T-cell (primary cell): ENCODE data around the gene RCHY1. TPM values are rescaled to one million over a fixed set of nuclear protein-coding genes. Genes with fewer than 3 reads are reported as not detected.

ENCODE experiments used
- ATAC-seq, 4 experiments: fragments of 200-7000 bp in 3 of 4; fragments of 150-1000 bp in 1 of 4; cut with Tn5 transposase; replicated peaks in 1 of 4; 1 replicate in 3 of 4; 2 replicates in 1 of 4; pipeline ENCODE4 v1.10.0; 2021; ENCODE audit warnings: moderate library complexity in 3 of 4, mild to moderate bottlenecking in 2 of 4, moderate number of reproducible peaks in 1 of 4
- CTCF ChIA-PET, 2 donors: fragments of 300-600 bp; sonication (Branson Sonifier 250); formaldehyde crosslinking; loops; one replicate each; lab custom pipeline; 2022; ENCODE audit warnings: antibody characterized with exemption in 2 of 2; lab: Charles Lee
- POLR2A ChIA-PET, 2 donors: fragments of 300-600 bp; sonication (Branson Sonifier 250); formaldehyde crosslinking; loops; one replicate each; lab custom pipeline; 2022; ENCODE audit warnings: antibody characterized with exemption in 2 of 2; lab: Charles Lee
- DNase-seq, 35 experiments: peaks; one replicate each; pipeline versions ENCODE4 v3.0.0 to v3.0.0-alpha.2; 2013 to 2023
- H3K27ac ChIP-seq: one replicate; pipeline ENCODE4 v1.5.1; 2013; ENCODE audit warnings: low read length
- H3K27me3 ChIP-seq, 2 experiments: replicated peaks in 1 of 2; 1 replicate in 1 of 2; 2 replicates in 1 of 2; pipeline versions ENCODE4 v1.6.1 to v1.7.0; 2013; ENCODE audit warnings: low read length in 1 of 2, mixed read lengths in 1 of 2; ENCODE audit not compliant: control insufficient read depth in 2 of 2, insufficient read depth in 2 of 2; ENCODE audit errors: extremely low read depth in 1 of 2
- H3K36me3 ChIP-seq, 2 donors: 1 replicate in 1 of 2; 2 replicates in 1 of 2; pipeline versions ENCODE4 v1.6.1 to v1.7.0; 2013; ENCODE audit warnings: low read length in 1 of 2; ENCODE audit not compliant: control insufficient read depth in 2 of 2, insufficient read depth in 1 of 2; ENCODE audit errors: extremely low read depth in 1 of 2
- H3K4me1 ChIP-seq, 2 experiments: 1 replicate in 1 of 2; 2 replicates in 1 of 2; pipeline versions ENCODE4 v1.6.1 to v1.7.0; 2013; ENCODE audit warnings: low read length in 2 of 2, mixed read lengths in 1 of 2; ENCODE audit not compliant: insufficient read depth in 2 of 2, control insufficient read depth in 1 of 2; ENCODE audit errors: extremely low read depth in 1 of 2
- H3K4me3 ChIP-seq, 2 donors: 1 replicate in 1 of 2; 2 replicates in 1 of 2; pipeline versions ENCODE4 v1.5.1 to v1.7.0; 2013; ENCODE audit warnings: mild to moderate bottlenecking in 2 of 2, low read length in 1 of 2, moderate library complexity in 1 of 2; ENCODE audit not compliant: control insufficient read depth in 1 of 2; ENCODE audit errors: extremely low read depth in 1 of 2
- H3K9me3 ChIP-seq: 2 replicates; pipeline ENCODE4 v1.7.0; 2013
- H3K27ac Mint-ChIP-seq, 2 donors: one replicate each; pipeline ENCODE4 v1.8.0; 2020 to 2021; ENCODE audit warnings: mild to moderate bottlenecking in 2 of 2, mixed read lengths in 2 of 2
- H3K27me3 Mint-ChIP-seq, 2 donors: one replicate each; pipeline ENCODE4 v1.8.0; 2021 to 2022; ENCODE audit warnings: mixed read lengths in 2 of 2
- H3K36me3 Mint-ChIP-seq: one replicate; pipeline ENCODE4 v1.8.0; 2021; ENCODE audit warnings: mixed read lengths
- H3K4me1 Mint-ChIP-seq, 3 donors: one replicate each; pipeline ENCODE4 v1.8.0; 2020 to 2022; ENCODE audit warnings: mixed read lengths in 3 of 3, mild to moderate bottlenecking in 1 of 3
- H3K4me3 Mint-ChIP-seq, 3 donors: one replicate each; pipeline ENCODE4 v1.8.0; 2020 to 2022; ENCODE audit warnings: mild to moderate bottlenecking in 3 of 3, mixed read lengths in 3 of 3, moderate library complexity in 3 of 3
- H3K9me3 Mint-ChIP-seq, 3 donors: one replicate each; pipeline ENCODE4 v1.8.0; 2020 to 2022; ENCODE audit warnings: mixed read lengths in 3 of 3
- WGBS: methylation state at CpG from one replicate; pipeline ENCODE4 v1.1.5; 2013; ENCODE audit warnings: missing lambda C conversion rate; ENCODE audit not compliant: insufficient coverage; 5-methylcytosine and 5-hydroxymethylcytosine counted together
- total RNA-seq, 35 experiments: library from RNA in 6 of 35; stranded (reverse) in 6 of 35; fragments of 120-200 nt in 1 of 35; gene quantifications; one replicate each; pipeline versions ENCODE4 v1.2.1 to v1.2.4 and lab custom pipeline; 2013 to 2026

Gene RCHY1
- total RNA-seq, 5 donors from 2014 or later (not counting 1 experiment from before 2014, with no cell fraction given), result 28.3 to 33.8 (median 30.3) TPM

DNA sequence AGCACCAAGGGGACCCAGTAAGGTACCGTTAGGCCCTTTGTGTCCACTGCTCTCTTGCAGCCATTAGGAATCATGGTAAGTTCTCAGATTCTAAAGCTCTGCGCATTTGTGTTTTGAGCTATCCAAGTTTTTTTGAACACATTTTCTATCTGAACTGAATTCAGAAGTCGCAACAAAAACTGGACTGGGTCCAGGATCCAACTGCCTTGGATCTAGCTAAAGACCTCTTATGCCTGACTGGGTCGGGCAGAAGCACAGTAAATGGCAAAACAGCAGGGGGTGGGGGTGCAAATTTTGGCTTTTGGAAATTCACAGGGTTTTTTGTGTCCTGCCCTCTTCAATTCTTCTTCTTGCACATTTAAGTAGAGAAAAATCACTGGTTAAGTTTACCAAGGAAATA is 30.0 kb downstream of the RCHY1 start:
- 79% methylated on average over 3 of the region's 4 CpGs for WGBS
- Mint-ChIP-seq H3K27me3 (no peaks in the 10 kb centered on the region), H3K9me3 (no peaks in the 10 kb centered on the region), H3K4me1 (no peaks in the 10 kb centered on the region), H3K36me3 (peaks cover 52% of the 10 kb centered on the region), H3K27ac (no peak overlapping the region), H3K4me3 (no peak overlapping the region)
- no peaks in the 10 kb centered on the region for H3K9me3 ChIP-seq
- H3K4me1 ChIP-seq, result no peaks in the 10 kb centered on the region
- DNase-seq (no peak), ATAC-seq (no peak)
- POLR2A ChIA-PET, result interaction anchor here (0.6 to 0.7 kb wide), 3 partner anchors 8 to 322 kb away, joined by 3 to 6 read pairs (median 4); no protein-coding TSS in a partner anchor
- no peaks in the 10 kb centered on the region for H3K27me3 ChIP-seq
- peaks cover 0 to 67% of the 10 kb centered on the region in 2 donors for H3K36me3 ChIP-seq
- CTCF ChIA-PET, result interaction anchor here in 1 of 2 donors (0.7 kb wide), 1 partner anchor 87 kb away, joined by 3 read pairs; no protein-coding TSS in a partner anchor
- no peak overlapping the region for H3K27ac ChIP-seq
- H3K4me3 ChIP-seq, result no peak overlapping the region

DNA sequence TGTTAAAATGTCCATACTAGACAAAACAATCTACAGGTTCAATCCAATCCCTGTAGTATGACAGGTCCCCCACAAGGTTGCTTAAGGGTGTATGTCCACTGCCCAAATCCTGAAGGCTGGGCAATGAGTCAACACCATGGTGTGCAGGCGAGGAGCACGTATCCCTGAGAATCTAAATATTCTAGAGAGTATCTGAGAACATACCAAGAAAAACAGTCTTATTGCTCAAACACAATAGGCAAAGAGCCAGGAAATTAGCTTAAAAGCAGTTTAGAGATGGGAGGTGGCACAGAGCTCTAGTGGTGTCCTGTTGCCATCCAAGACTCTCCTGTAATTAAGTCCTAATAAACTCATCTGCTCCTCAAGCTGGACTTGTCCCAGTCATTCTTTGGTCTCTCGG is 37.0 kb downstream of the RCHY1 start:
- POLR2A ChIA-PET, result no interaction called here
- no peaks in the 10 kb centered on the region for H3K9me3 ChIP-seq
- Mint-ChIP-seq H3K9me3 (peaks cover 2 to 8% (median 8%) of the 10 kb centered on the region in 3 donors), H3K4me1 (peaks cover 0 to 2% (median 0%) of the 10 kb centered on the region in 3 donors), H3K27ac (no peak overlapping the region), H3K36me3 (peaks cover 88% of the 10 kb centered on the region), H3K27me3 (no peaks in the 10 kb centered on the region), H3K4me3 (no peak overlapping the region)
- no peak overlapping the region for H3K27ac ChIP-seq
- ATAC-seq, result no peak
- no peaks in the 10 kb centered on the region for H3K27me3 ChIP-seq
- no peak for DNase-seq
- CTCF ChIA-PET, result no interaction called here
- WGBS, result 90% methylated on average over 2 of the region's 3 CpGs
- H3K4me3 ChIP-seq, result no peak overlapping the region
- H3K4me1 ChIP-seq, result no peaks in the 10 kb centered on the region
- peaks cover 0 to 35% of the 10 kb centered on the region in 2 donors for H3K36me3 ChIP-seq

DNA sequence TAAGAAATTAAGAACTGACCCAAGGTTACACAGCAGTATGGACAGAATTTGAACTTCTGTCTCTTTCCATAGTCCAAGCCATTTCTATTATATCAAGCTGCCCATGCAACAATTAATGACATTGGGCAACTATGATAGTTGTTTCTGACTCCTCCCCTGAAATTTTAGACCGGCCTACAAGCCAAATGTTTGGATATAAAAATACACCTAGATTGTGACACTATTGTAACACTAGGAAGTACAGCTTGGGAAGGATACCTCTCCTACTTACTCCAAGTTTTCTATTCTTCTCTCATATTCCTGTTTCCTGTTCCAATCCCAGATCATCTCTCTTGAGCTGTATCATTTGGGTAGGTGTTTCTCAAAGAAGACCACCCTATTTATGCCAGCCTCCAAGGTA is 43.5 kb downstream of the RCHY1 start:
- Mint-ChIP-seq H3K27me3 (no peaks in the 10 kb centered on the region), H3K9me3 (peaks cover 0 to under 1% (median 0%) of the 10 kb centered on the region in 3 donors), H3K27ac (no peak overlapping the region), H3K4me3 (no peak overlapping the region), H3K36me3 (peaks cover 35% of the 10 kb centered on the region), H3K4me1 (no peaks in the 10 kb centered on the region)
- H3K27ac ChIP-seq, result no peak overlapping the region
- H3K4me3 ChIP-seq, result no peak overlapping the region
- no peaks in the 10 kb centered on the region for H3K36me3 ChIP-seq
- no CpG with 5 or more reads among the region's 1 CpG for WGBS
- H3K4me1 ChIP-seq, result no peaks in the 10 kb centered on the region
- CTCF ChIA-PET, result no interaction called here
- ATAC-seq, result no peak
- POLR2A ChIA-PET, result no interaction called here
- H3K9me3 ChIP-seq, result no peaks in the 10 kb centered on the region
- no peaks in the 10 kb centered on the region for H3K27me3 ChIP-seq
- DNase-seq, result no peak

DNA sequence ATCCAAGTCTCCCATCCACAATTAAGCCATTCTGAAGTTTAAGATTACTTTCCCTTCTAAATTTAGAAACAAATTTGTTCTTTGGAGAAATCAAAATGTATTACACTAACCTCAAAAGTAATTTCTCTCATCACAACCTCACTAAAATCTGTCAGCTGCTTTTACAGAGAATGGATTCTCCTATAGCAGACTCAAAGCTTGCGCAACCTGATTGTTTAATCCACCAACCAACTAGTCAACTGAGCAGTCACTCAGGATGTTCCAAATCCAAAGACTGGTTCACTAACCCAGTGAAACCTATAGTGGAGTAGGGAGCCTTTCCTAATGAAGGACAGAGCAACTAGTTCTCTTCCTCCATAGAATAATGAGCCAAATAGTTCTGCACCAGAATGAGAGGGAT is 44.3 kb downstream of the RCHY1 start:
- DNase-seq (no peak), ATAC-seq (no peak)
- no peaks in the 10 kb centered on the region for H3K27me3 Mint-ChIP-seq
- Histone ChIP-seq H3K27me3 (no peaks in the 10 kb centered on the region), H3K4me3 (no peak overlapping the region), H3K36me3 (no peaks in the 10 kb centered on the region), H3K9me3 (no peaks in the 10 kb centered on the region), H3K27ac (no peak overlapping the region), H3K4me1 (no peaks in the 10 kb centered on the region)
- CTCF ChIA-PET, result no interaction called here
- H3K4me3 Mint-ChIP-seq, result no peak overlapping the region
- POLR2A ChIA-PET, result no interaction called here
- no peak overlapping the region for H3K27ac Mint-ChIP-seq
- peaks cover 0 to 9% (median 0%) of the 10 kb centered on the region in 3 donors for H3K9me3 Mint-ChIP-seq
- H3K4me1 Mint-ChIP-seq, result no peaks in the 10 kb centered on the region
- no CpG with 5 or more reads among the region's 1 CpG for WGBS
- H3K36me3 Mint-ChIP-seq, result peaks cover 26% of the 10 kb centered on the region

DNA sequence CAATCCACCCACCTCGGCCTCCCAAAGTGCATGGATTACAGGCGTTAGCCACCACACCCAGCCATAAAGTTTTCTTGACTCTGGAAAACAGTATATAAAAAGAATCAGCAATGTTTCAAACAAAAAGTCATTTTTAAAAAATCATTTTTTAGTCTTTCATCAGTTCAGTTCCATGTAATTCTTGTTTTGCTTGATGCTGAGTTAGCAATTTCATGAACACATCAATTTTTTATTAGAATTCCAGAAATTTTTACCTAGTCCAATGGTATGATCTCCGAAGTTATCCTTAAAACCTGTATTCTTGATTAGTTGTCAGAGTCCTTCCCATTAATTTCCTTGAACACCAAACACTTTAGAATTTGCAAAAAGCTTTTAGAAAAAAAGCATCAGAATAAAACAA is 56.8 kb downstream of the RCHY1 start:
- Mint-ChIP-seq H3K4me3 (no peak overlapping the region), H3K27me3 (peaks cover 0 to 8% of the 10 kb centered on the region in 2 donors), H3K9me3 (peaks cover 0 to 9% (median 5%) of the 10 kb centered on the region in 3 donors), H3K36me3 (no peaks in the 10 kb centered on the region), H3K4me1 (no peaks in the 10 kb centered on the region), H3K27ac (no peak overlapping the region)
- 82% methylated on average over 2 of the region's 3 CpGs for WGBS
- ChIA-PET POLR2A (no interaction called here), CTCF (no interaction called here)
- no peaks in the 10 kb centered on the region for H3K4me1 ChIP-seq
- ATAC-seq, result no peak
- DNase-seq, result no peak
- H3K36me3 ChIP-seq, result no peaks in the 10 kb centered on the region
- no peak overlapping the region for H3K4me3 ChIP-seq
- no peak overlapping the region for H3K27ac ChIP-seq
- peaks cover 0 to 6% of the 10 kb centered on the region in 2 experiments for H3K27me3 ChIP-seq
- no peaks in the 10 kb centered on the region for H3K9me3 ChIP-seq

DNA sequence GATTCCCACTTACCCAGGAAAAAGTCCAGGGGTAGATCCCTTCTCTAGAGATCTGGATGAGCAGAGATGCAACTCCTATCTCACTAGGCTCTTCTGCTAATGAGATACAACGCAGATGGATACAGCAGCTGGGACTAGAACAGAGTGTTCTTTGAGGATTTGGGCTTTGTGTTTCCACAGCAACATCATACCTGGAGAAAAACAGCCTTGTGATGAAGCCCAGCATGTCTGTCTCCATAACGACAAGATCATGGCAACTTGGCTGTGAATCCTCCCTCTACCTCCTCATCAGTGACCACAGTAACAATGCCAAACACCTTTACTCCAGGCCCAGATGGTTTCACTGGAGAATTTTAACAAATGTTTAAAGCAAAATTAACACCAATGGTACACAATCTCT is 80.1 kb downstream of the RCHY1 start:
- 100% methylated on average over 1 of the region's 2 CpGs for WGBS
- H3K4me3 Mint-ChIP-seq, result no peak overlapping the region
- H3K27ac ChIP-seq, result no peak overlapping the region
- H3K27me3 Mint-ChIP-seq, result peaks cover 15 to 20% of the 10 kb centered on the region in 2 donors
- no peak overlapping the region for H3K4me3 ChIP-seq
- DNase-seq (no peak), ATAC-seq (no peak)
- H3K4me1 ChIP-seq, result no peaks in the 10 kb centered on the region
- H3K36me3 ChIP-seq, result no peaks in the 10 kb centered on the region
- no peak overlapping the region for H3K27ac Mint-ChIP-seq
- ChIA-PET CTCF (no interaction called here), POLR2A (no interaction called here)
- H3K4me1 Mint-ChIP-seq, result no peaks in the 10 kb centered on the region
- no peaks in the 10 kb centered on the region for H3K36me3 Mint-ChIP-seq
- H3K27me3 ChIP-seq, result peaks cover 0 to 5% of the 10 kb centered on the region in 2 experiments
- no peaks in the 10 kb centered on the region for H3K9me3 ChIP-seq
- H3K9me3 Mint-ChIP-seq, result peaks cover 6 to 20% (median 15%) of the 10 kb centered on the region in 3 donors

DNA sequence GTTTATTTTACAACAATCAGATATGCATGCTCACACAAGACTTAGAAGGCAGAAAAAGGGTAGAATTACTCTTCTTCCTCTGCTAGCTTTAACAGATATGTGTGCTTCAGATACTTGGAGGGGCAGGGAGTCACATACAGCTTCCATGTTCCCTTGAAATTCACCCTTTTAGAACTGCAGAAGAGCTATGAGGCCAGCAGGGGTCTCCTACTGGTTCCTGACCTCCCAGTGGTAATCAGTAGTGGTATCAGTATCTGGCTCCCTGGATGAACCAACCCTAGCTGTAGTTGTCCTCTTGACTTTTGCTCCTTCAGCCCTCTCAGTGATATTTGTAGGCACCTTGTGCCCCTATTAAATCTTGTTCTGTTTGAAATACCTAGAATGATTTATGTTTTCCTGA is 81.5 kb downstream of the RCHY1 start:
- no peaks in the 10 kb centered on the region for H3K4me1 ChIP-seq
- H3K9me3 Mint-ChIP-seq, result peaks cover 6 to 15% (median 15%) of the 10 kb centered on the region in 3 donors
- no peak overlapping the region for H3K27ac ChIP-seq
- H3K36me3 Mint-ChIP-seq, result no peaks in the 10 kb centered on the region
- DNase-seq (no peak), ATAC-seq (no peak)
- POLR2A ChIA-PET, result no interaction called here
- H3K4me3 Mint-ChIP-seq, result no peak overlapping the region
- H3K36me3 ChIP-seq, result no peaks in the 10 kb centered on the region
- CTCF ChIA-PET, result interaction anchor here in 1 of 2 donors (0.6 kb wide), 1 partner anchor 415 kb away, joined by 4 read pairs; no protein-coding TSS in a partner anchor
- no peaks in the 10 kb centered on the region for H3K4me1 Mint-ChIP-seq
- no peaks in the 10 kb centered on the region for H3K9me3 ChIP-seq
- H3K27ac Mint-ChIP-seq, result no peak overlapping the region
- H3K27me3 ChIP-seq, result peaks cover 0 to 5% of the 10 kb centered on the region in 2 experiments
- peaks cover 15 to 18% of the 10 kb centered on the region in 2 donors for H3K27me3 Mint-ChIP-seq
- H3K4me3 ChIP-seq, result no peak overlapping the region
